HG02852 (cell line): Measurements from ENCODE around the gene RAB3IL1.

Source experiments
- ATAC-seq: cut with Tn5 transposase; IDR thresholded peaks from one replicate; pipeline ENCODE4 v1.9.1; 2021; ENCODE audit warnings: mild to moderate bottlenecking, moderate library complexity; ENCODE audit not compliant: unreplicated experiment

The RAB3IL1 gene

GRCh38 chr11:61850687-61851086 is 66.7 kb downstream of the RAB3IL1 start:
- no peak for ATAC-seq

GRCh38 chr11:61848631-61849030 is 68.7 kb downstream of the RAB3IL1 start:
- ATAC-seq = no peak

- ATAC-seq = no peak
These were observed 69.3 kb downstream of the RAB3IL1 start for GRCh38 chr11:61847914-61848581.
